ENCODE measurements around the gene ZNF624. TPM values are rescaled to one million over a fixed set of nuclear protein-coding genes. Genes with fewer than 3 reads are reported as not detected.

The ZNF624 gene
- total RNA-seq, 2 donors from 2014 or later = 6.9 to 8.4 TPM

GRCh38 chr17:16583781-16584180 lies 69.9 kb downstream of the ZNF624 start:
- Mint-ChIP-seq H3K9me3 (no peaks in the 10 kb centered on the region), H3K4me1 (ENCODE audit: low read depth) (peaks cover 19% of the 10 kb centered on the region), H3K4me3 (peak overlapping the region; percentile 87 to 92), H3K27me3 (ENCODE audit: low read depth) (peaks cover 37% of the 10 kb centered on the region), H3K27ac (peak overlapping the region; percentile 98), H3K36me3 (ENCODE audit: insufficient read depth in 2 of 2) (peaks cover 0 to 2% of the 10 kb centered on the region in 2 donors)
- DNase-seq (no peak), ATAC-seq (replicated peaks in 1 of 2) (peak; percentile 18 to 20)

DNA sequence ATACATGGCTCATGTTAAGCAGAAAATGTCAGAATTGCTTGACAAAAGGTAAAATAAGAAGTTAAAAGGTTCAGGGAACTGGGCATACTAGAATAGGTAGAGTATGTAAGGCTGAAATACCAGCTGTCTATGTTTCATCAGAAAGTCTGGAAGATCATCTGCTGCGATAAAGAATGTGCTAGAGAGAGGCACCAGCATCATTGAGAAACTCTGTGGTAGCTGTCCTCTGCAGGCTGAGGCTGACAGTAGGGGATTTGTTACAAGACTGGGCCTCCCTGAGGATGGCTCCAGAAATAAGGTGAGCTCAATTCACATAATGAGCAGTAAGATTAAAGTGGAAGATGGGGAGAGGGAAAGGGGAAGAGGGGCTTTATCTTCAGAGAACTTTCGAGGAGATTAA lies 80.2 kb downstream of the ZNF624 start:
- Mint-ChIP-seq H3K27ac (no peak overlapping the region), H3K36me3 (ENCODE audit: insufficient read depth in 2 of 2) (no peaks in the 10 kb centered on the region), H3K9me3 (no peaks in the 10 kb centered on the region), H3K4me1 (ENCODE audit: low read depth) (peaks cover 10% of the 10 kb centered on the region), H3K27me3 (ENCODE audit: low read depth) (peaks cover 6% of the 10 kb centered on the region), H3K4me3 (no peak overlapping the region)
- no peak for DNase-seq
- no peak for ATAC-seq (replicated peaks in 1 of 2)

Other genes with a start within 250 kb of the ZNF624 start
- gene TRPV2, start 238.3 kb downstream of the ZNF624 start, total RNA-seq = 10 to 100 TPM; 46.0 to 47.3 TPM
- gene LRRC75A, start 161.7 kb downstream of the ZNF624 start, total RNA-seq = 1 to 10 TPM; 2.6 to 3.4 TPM
- gene ZNF287, start 84.6 kb downstream of the ZNF624 start, total RNA-seq = 1 to 10 TPM; 7.3 to 9.2 TPM
- 10 to 100 TPM in 1 of 2 donors, 1 to 10 TPM in 1; 3.1 to 13.3 TPM for gene CCDC144A, start 36.4 kb upstream of the ZNF624 start, total RNA-seq

Measured in activated T-cell treated with anti-CD3 and anti-CD28 coated beads, Interleukin-2, amount 50 U/mL, for 72 hours (primary cell).